Panc1 (cell line): ENCODE results near the gene LAMC3. TPM values are rescaled to one million over a fixed set of nuclear protein-coding genes. Genes with fewer than 3 reads are reported as not detected.

Source experiments
- ATAC-seq: fragments of 200-7000 bp; cut with Tn5 transposase; 2 replicates; pipeline ENCODE4 v1.9.1; 2020; ENCODE audit warnings: mild to moderate bottlenecking, moderate library complexity
- BruUV-seq: library from RNA; stranded (reverse); fragments of 400-500 nt; replicated peaks from 2 replicates; lab custom pipeline; 2021; lab: Mats Ljungman, UMichigan
- CTCF ChIA-PET: fragments of 300-600 bp; sonication (Branson Sonifier 250); formaldehyde crosslinking; loops from one replicate; lab custom pipeline; 2022; ENCODE audit warnings: antibody characterized with exemption; lab: Charles Lee
- POLR2A ChIA-PET: fragments of 300-600 bp; sonication (Branson Sonifier 250); formaldehyde crosslinking; loops from one replicate; lab custom pipeline; 2022; ENCODE audit warnings: antibody characterized with exemption; lab: Charles Lee
- DNase-seq: peaks from one replicate; pipeline ENCODE4 v3.0.0-alpha.2; 2010; ENCODE audit warnings: low read depth, low spot score
- H3K27ac ChIP-seq: 2 replicates; pipeline ENCODE4 v1.5.1; 2011; ENCODE audit warnings: mild to moderate bottlenecking, low read length, inconsistent platforms
- H3K27me3 ChIP-seq: fragments of 200-500 bp; sonication (Bioruptor generic); 2 replicates; pipeline ENCODE4 v1.6.0; 2014; ENCODE audit warnings: low read length, inconsistent platforms; ENCODE audit not compliant: control insufficient read depth, insufficient read depth
- H3K36me3 ChIP-seq: fragments of 200-500 bp; sonication (Bioruptor generic); 2 replicates; pipeline ENCODE4 v1.5.1; 2014; ENCODE audit warnings: inconsistent platforms, mild to moderate bottlenecking, low read length, moderate library complexity; ENCODE audit not compliant: control insufficient read depth, insufficient read depth
- H3K4me1 ChIP-seq: 2 replicates; pipeline ENCODE4 v1.5.1; 2011; ENCODE audit warnings: inconsistent platforms, mild to moderate bottlenecking, low read length, moderate library complexity; ENCODE audit not compliant: control insufficient read depth, insufficient read depth
- H3K4me3 ChIP-seq, 2 experiments: 2 replicates each; pipeline ENCODE4 v1.5.1; 2011 to 2012; ENCODE audit warnings: low read depth in 2 of 2, low read length in 2 of 2, mild to moderate bottlenecking in 2 of 2, inconsistent platforms in 1 of 2, moderate library complexity in 1 of 2
- H3K9me3 ChIP-seq: fragments of 200-500 bp; sonication (Bioruptor generic); 2 replicates; pipeline ENCODE4 v1.5.1; 2014; ENCODE audit warnings: low read depth, mild to moderate bottlenecking, inconsistent platforms, low read length, moderate library complexity; ENCODE audit not compliant: control insufficient read depth, insufficient read depth
- CTCF ChIP-seq: fragments of 450-650 bp; IDR thresholded peaks from 2 replicates; pipeline ENCODE4 v1.5.1; 2017; ENCODE audit warnings: mild to moderate bottlenecking
- POLR2AphosphoS5 ChIP-seq: IDR thresholded peaks from 2 replicates; pipeline ENCODE4 v1.6.1; 2012; ENCODE audit warnings: mild to moderate bottlenecking, low read depth, low read length, moderate library complexity
- REST ChIP-seq, 2 experiments: IDR thresholded peaks; 2 replicates each; pipeline ENCODE4 v1.6.1; 2011 to 2012; ENCODE audit warnings: low read depth in 2 of 2, control low read depth in 1 of 2, low read length in 1 of 2, mild to moderate bottlenecking in 1 of 2, moderate library complexity in 1 of 2; ENCODE audit not compliant: insufficient read depth in 1 of 2
- SIN3A ChIP-seq: IDR thresholded peaks from 2 replicates; pipeline ENCODE4 v1.6.1; 2012; ENCODE audit warnings: low read depth, mild to moderate bottlenecking, low read length, moderate library complexity, borderline replicate concordance; ENCODE audit not compliant: insufficient read depth
- TCF7L2 ChIP-seq: IDR thresholded peaks from 2 replicates; pipeline ENCODE4 v1.6.1; 2011; ENCODE audit warnings: mild to moderate bottlenecking, low read depth, low read length, inconsistent platforms
- in situ Hi-C: cut with HindIII; loops from 2 replicates; pipeline ENCODE4 v1.10.0; 2016; ENCODE audit warnings: low sequenced_read_pairs, low pct_unique_long_range_greater_than_20kb
- intact Hi-C: fragments of 100-400 bp; cut with micrococcal nuclease; formaldehyde crosslinking; loops from one replicate; pipeline ENCODE4 v1.10.0; 2022; ENCODE audit not compliant: unreplicated experiment
- total RNA-seq: library from RNA; stranded (reverse); gene quantifications from one replicate; pipeline ENCODE4 v1.2.1, GENCODE V29; 2021; ENCODE audit not compliant: unreplicated experiment

The LAMC3 gene
- total RNA-seq, 1 experiment from 2014 or later, result 16.4 TPM

GRCh38 chr9:131019388-131020239, 10.6 kb downstream of the LAMC3 start:
- Histone ChIP-seq H3K27ac (no peak overlapping the region), H3K36me3 (no peaks in the 10 kb centered on the region), H3K4me3 (no peak overlapping the region), H3K4me1 (no peaks in the 10 kb centered on the region), H3K27me3 (no peaks in the 10 kb centered on the region), H3K9me3 (no peaks in the 10 kb centered on the region)
- ChIA-PET POLR2A (interaction anchor here (0.6 kb wide), 2 partner anchors 90 to 182 kb away, joined by 3 to 7 read pairs; no protein-coding TSS in a partner anchor), CTCF (interaction anchor here (0.5 to 0.8 kb wide), 5 partner anchors 22 to 308 kb away, joined by 3 to 7 read pairs (median 4); no protein-coding TSS in a partner anchor)
- no peak for DNase-seq
- TF ChIP-seq POLR2AphosphoS5, result no peak
- TF ChIP-seq CTCF, result no peak
- TF ChIP-seq REST (IDR thresholded peaks at IDR 0.05; ENCODE audit: insufficient read depth in 1 of 2, low read depth in 2 of 2, low read length in 1 of 2), result no peak
- TF ChIP-seq SIN3A, result no peak
- no peak for TF ChIP-seq TCF7L2
- no peak for ATAC-seq
- no TSS peak for BruUV-seq
- in situ Hi-C loops (no loop called here), intact Hi-C loops (no loop called here)

- Histone ChIP-seq H3K4me3 (no peak overlapping the region), H3K27me3 (no peaks in the 10 kb centered on the region), H3K9me3 (no peaks in the 10 kb centered on the region), H3K4me1 (no peaks in the 10 kb centered on the region), H3K27ac (no peak overlapping the region), H3K36me3 (no peaks in the 10 kb centered on the region)
- BruUV-seq, result no TSS peak
- no peak for DNase-seq
- ChIA-PET CTCF (interaction anchor here (0.8 kb wide), 1 partner anchor 22 kb away, joined by 5 read pairs; no protein-coding TSS in a partner anchor), POLR2A (no interaction called here)
- no peak for ATAC-seq
- TF ChIP-seq CTCF, result no peak
- TF ChIP-seq SIN3A, result no peak
- no peak for TF ChIP-seq REST (IDR thresholded peaks at IDR 0.05; ENCODE audit: insufficient read depth in 1 of 2, low read depth in 2 of 2, low read length in 1 of 2)
- TF ChIP-seq POLR2AphosphoS5, result no peak
- TF ChIP-seq TCF7L2, result no peak
- in situ Hi-C loops (no loop called here), intact Hi-C loops (no loop called here)
These were observed 11.4 kb downstream of the LAMC3 start for GRCh38 chr9:131020388-131020787.
